NCI-H510A treated with DMSO at 0.1 percent for 48 hours (cell line): ENCODE results near the gene SLC4A11.
"Not testable (repeated sequence)": the region's sequence is repeated elsewhere in the genome, so short reads cannot be mapped to it uniquely, and the experiment has no call there.

Experiments
- DNase-seq: peaks from one replicate; lab custom pipeline; 2025; lab: John Stamatoyannopoulos, UW

SLC4A11 gene

DNA sequence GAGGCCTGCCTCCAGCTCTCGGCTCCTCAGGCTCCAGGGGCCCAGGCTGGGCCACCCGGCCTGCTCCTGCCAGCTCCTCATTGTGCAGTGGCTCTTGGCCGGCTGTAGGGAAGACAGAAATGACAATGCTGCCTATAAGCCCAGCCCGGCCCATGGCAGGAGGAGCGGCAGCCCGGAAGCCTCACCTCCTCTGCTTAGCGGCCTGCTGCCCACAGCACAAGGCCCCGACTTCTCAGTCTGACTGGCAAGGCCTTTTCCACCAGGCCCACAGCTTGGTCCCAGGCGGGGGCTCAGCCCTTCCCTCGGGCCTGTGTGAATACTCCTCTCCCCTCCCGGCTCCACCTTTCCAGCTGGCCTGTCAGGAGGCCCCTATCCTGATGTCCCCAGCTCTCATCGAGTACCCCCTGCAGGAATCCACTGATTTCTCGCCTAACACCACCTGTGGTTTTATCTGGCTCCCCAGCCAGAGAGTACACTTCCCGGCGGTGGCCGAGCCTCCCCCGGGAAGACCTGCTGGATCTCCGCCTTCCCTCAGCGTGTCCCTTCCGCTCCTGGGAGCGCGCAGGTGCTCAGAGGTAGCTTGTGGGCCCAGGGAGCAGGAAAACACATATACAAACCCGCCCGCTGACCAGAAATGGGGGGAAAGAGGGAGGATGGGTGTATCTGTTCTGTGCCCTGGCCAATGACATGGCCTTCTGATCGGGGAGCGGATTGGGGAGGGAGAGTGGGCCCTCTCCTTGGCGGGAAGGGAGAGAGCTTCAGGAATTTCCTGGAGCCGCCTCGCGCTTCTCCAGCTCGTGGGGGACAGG lies 35.5 kb downstream of the SLC4A11 start:
- peak; percentile 79 for DNase-seq

DNA sequence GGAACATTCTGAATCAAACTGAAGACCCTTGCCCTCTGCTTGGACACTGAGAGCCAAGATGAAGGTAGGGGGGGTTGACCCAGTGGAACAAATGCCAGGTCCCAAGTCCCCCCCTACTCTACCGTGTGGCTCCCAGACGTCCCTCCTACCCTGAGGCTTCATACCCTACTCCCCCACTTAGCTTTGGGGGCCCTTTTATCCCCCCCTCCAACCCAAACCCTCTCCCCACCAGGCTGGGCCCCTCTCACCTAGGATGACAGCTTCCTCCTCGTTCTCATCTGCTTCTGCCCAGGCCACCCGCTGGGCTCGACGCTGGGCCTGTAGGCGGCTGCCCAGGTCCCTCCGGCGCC lies 36.0 kb downstream of the SLC4A11 start:
- DNase-seq: no peak

DNA sequence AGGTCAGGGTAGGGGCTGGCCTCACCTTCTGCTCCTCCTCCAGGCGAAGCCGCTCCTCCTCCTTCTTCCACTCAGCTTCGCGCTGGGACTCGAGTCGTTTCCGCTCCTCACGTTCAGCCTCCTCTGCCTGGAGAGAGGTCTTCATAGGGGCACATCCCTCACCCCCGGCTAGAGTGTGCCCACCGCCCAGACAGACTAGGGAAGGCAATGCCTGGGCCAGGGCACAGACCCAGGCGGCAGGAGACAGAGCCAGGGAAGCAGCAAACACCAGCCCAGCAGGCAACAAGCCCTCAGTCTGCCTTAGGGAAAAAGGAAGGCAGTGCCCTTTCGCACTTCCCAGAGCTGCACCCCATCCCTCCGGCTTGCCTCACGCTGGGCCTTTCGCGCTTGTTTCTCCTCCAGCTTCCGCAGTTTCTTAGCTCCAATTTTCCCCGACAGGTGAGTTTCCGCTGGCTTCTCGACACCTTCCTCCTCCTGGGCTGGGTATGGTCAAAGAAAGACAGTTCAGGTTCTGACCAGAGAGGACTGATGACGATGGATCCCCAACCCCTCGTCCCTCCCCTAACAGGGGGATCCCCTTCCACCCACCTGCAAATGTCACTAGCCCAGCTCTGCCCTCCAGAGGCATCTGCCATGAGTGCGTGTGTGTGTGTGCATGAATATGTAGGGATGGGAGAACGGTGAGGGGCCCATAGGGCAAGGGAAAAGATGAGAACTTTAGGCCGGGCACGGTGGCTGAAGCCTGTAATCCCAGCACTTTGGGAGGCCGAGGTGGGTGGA lies 38.8 kb downstream of the SLC4A11 start:
- DNase-seq: no peak

DNA sequence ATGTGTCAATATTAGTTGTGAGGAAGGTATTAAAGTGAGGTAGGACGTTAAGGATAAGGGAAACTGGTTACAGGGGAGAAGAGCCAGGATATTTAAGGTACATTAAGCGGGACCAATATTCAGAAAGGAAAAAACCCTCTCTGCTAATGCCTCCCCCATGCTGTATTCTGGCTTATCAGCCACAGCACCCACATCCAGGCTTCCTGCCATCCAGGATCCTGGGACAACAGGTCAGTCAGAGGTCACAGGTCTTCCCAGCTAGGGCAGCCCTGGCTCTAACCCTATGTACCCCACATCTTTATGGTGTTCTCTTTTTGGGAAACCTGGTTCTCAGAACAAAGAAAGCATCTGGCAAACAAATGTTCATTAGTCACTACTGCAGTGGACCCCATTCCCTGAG lies 39.8 kb downstream of the SLC4A11 start:
- DNase-seq: no peak

DNA sequence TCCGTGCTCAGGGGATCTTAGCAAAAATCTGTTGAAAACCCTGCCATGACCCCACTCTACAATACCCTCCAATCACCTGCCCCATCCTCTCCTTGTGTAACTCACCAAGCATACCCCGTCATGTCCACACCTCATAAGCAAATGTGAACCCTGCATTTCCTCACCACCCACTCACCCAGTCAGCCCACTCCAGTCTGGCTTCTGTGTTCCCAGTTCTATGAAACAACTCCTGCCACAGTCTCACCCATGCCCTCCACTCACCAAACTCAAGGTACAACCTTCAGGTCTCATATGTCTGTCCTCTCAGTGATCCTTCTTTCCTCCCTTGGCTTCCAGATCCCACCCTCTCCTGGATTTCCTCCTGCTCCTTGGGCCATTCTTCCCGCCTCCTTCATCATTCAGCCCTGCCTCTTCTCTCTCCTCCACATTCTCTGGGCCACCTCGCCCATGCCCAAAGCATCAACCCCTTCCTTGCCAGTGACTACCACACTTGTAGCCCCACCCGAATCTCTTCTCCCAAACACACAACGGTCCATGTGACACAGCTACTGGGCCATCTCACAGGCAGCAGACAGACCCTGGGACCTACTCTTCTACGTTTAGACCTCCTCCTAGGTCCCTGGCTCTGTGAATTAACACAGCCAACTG lies 43.3 kb downstream of the SLC4A11 start:
- DNase-seq: no peak

DNA sequence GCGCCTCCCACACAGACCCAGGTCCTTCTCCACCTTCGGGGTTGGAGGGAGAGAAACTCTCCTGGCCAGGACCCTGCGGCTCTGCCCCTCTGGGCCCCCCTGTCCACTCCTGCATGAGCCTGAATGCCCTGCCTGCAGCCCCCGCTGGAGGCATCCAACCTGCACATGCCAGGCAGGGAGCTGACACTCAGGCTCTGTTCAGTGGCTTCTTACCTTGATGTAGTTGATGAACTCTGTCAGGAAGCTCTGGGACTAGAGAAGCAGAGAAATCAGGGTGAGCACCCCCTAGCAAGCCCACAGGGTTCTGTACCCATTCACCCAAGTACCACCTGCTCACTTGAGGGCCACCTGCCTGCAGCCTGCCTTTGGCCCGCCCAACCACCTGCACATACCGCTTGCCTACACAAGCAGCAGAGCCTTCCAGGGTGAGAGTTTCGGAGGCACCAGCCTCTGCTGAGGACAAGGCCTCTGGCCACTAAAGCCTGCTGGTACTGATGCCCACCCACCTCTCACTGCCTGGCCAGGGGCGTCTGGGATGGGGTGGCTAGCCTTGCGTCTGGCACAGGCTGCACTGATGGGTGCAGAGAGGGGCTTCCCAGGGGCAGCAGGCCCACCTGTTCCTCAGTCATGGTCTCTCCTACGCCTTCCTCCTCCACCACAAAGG lies 44.2 kb downstream of the SLC4A11 start:
- peak; percentile 83 for DNase-seq

DNA sequence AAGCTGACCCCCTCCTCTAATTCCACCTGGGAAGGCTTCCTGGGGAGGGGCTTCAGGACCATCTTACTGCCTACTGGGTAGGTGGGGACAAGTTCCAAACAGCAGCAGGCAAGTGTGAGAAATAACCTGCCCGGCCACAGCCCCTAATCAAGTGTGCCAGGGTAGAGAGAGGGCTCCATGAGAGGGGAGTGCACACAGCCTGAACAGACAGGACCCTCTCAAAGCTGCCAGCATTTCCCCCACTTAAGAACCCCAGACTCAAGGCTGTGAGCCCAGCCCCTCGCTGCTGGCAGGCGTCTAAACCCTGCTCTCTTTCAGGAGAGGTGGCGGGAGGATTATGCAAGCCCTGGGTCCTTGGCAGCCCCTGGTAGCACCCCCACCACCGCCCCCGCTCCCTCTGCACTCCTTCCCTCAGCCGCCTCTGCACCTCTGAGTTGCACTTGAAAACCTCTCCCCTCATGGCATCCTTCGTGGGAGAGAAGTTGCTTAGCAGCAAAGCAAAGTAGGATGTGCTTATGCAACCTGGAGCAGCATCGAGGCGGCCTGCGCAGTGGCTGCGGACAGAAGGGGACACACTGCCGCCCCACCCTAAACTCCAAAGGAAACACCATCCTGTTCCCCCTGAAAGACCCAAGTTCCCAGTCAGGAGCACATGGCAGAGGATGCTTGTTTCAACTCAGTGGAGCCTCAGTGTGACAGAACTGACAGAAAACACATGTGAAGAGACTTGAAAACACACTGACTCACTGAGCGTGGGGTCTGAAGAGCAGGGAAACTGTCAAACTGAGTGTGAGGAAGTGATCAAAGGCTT lies 45.0 kb downstream of the SLC4A11 start:
- DNase-seq: no peak

DNA sequence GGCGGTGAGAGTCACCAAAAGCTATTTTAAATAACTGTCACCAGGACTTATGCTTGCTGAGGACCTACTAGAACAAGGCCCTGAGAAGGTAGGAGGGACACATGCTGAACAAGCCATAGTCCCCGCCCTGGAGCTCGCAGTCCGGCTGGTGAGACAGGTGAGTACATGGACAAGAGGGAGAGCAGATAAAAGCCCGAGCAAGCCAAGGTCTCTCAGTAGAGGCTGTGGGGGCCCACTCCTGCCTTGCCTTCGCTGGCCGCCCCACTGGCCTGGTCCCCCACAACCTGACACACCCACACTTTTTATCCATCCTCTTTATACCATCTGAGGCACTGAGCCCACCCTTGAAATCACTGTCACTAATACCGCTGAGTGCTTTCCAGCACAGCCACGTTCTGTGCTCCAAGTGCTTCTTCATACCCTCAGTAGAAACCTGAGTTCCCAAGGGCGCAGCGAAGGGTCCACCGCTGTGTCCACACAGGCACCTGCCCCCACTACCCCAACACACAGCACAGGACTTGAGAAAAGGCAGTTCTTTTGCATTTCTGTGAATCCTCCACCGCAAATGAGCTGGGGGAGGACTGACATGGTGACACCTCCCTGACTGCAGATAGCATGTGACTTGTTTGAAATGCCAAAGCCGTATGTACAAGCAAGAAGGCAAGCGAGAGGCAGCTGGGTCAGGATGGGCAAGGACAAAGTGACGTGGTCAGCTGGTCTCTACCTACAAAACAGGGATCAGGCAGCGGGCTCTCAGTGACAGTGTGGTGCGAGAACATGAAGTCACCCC lies 46.6 kb downstream of the SLC4A11 start:
- no peak for DNase-seq

DNA sequence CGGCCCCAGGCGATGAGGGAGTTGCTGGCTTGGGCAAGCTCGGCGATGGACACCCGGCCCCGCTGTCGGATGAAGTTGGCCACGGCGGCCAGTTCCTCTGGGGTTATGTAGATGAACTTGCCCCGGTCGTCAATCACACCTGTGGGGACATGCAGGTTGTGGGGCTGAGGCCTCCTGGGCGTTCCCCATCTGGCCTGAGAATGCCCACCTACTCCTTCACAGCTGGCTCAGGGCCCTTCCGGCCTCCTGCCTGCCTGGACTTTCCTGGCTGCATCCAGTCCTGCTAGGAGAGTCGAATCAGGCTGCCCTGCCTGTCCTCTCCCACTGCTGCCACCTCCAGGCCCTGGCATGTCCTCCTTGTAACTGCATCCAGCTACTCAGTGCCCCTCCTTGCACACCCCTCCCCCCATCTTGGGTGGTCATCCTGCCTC lies 48.3 kb downstream of the SLC4A11 start:
- no peak for DNase-seq

DNA sequence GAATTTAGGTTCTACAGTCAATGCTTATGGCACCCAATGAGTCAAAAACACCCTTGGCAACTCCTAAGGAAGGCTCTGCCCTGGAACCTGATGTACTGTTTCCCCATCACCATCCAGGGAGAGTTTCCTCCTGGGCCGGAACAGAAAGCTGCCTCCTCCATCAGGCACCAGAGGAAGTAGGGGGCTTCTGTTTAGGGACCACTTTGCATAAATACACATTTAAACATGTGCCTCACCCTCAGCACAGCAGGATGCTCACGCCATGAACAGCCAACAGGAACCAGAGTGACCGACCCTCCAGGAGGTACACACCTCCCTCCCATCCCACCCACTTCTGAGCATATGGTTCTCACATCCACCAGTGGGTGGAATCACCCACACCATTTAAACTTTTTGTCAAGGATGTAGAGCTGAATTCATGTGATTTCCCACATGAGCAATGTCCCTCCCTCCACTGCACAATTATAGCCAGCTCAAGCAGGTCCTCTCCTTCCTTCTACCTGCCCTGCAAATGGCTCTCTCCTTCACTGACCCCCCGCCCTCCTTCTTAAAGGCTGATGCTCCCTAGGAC lies 49.3 kb downstream of the SLC4A11 start:
- DNase-seq: no peak

DNA sequence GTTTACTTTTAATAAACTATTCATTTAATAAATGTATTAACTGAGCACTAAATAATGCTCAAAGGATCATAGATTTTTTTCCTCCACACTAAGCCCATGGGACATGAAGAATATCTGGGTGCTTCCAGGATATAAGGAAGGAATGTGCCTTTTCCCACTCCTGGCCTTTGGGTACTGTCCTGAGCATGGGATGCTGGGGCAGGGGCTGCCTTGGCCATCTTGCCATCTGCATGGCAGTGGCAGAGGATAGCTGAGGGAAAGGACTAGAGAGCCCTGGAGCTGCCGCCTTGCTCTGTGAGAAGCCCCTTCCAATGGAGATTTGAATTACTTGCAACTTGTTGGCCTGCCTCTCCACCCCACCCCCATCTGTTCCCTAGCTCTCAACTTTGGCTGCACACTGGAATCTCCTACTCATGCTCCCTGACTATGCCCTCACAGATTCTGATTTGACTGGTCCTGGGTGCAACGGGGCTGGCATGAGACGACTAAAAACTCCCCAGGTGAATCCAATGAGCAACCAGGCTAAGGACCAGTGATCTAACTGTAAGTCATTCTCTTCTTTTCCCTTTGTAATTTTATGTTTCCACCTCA lies 50.1 kb downstream of the SLC4A11 start:
- no peak for DNase-seq

DNA sequence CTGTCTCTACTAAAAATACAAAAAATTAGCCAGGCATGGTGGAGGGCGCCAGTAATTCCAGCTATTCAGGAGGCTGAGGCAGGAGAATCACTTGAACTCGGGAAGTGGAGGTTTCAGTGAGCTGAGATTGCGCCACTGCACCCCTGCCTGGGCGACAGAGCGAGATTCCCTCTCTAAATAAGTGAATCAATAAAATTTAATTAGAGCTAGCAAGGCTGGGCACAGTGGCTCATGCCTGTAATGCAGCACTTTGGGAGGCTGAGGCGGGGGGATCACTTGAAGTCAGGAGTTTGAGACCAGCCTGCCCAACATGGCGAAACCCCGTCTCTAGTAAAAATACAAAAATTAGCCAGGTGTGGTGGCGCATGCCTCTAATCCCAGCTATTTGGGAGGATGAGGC lies 51.1 kb downstream of the SLC4A11 start:
- DNase-seq: not testable (repeated sequence)

DNA sequence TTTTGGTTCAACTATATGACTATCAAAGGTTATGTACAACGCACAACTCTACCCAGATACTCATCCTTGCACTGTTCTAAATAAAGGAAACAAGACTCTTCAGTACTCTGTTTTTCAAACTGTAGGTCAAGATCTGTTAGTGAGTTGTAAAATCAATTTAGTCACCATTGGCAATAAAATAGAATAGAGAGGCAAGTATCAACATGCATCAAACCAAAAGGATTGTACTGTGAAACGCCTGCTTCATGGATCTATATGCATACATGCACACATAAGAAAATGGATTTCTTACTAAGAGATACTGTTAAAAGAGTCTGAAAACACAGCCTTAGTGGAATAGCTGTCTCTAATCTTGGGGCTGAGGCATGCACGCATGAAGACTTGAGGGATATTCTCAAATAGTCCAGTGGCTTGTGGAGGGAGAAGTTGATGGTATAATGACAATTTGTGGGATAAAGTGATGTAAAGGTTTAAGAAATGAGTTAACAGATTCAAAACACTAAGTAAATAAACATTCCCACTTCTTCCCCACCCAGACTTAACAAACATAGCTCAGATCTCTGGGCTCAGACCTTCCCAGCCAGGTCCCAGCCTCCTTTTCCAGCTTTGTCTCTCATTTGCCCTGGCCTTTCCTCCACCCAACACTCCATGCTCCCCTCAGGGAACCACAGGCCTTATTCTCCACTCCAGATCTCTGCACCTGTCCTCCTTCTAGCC lies 54.9 kb downstream of the SLC4A11 start:
- DNase-seq: no peak

DNA sequence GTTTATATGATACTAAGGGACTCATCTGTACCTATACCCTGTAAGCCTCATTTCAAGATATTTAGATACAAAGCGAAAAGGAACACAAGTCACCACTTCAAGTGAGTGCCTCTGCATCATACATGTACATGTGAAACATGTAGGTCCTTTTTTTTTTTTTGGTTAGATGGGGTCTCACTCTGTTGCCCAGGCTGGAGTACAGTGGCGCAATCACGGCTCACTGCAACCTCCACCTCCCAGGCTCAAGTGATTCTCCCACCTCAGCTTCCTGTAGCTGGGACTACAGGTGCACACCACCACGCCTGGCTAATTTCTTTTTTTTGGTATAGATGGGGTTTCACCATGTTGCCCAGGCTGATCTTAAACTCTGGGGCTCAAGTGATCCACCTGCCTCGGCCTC lies 56.6 kb downstream of the SLC4A11 start:
- DNase-seq: not testable (repeated sequence)

DNA sequence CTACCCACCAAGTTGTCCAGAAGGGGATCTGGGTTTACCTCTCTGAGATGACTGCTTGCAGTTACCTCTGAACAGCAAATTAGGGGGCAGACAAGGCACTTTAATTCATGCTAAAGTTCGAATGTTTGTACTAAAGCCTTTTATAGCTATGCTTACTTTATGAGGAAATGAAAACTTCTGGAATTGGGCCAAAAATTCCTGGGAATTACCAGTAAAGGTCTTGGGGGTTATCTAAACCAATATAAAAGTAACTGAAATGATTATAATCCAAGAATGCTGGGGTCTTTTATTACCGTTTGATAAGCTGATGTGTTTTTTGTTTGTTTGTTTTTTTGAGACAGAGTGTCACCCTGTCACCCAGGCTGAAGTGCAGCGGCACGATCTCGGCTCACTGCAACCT lies 57.7 kb downstream of the SLC4A11 start:
- DNase-seq: no peak

DNA sequence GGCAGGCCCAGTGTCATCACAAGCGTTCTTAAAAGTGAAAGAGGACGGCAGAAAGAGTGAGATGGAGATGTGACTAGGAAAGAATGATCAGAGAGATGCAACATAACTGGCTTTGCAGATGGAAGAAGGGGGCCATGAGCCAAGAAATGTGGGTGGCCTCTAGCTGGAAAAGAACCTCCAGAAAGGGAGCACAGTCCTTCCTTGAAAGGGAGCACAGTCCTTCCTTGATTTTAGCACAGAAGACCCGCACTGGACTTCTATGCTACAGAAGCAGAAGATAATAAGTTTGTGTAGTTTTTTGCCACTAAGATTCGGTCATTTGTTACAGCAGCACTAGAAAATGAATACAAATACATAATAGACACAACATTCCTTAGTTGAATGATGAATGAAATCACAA lies 58.7 kb downstream of the SLC4A11 start:
- no peak for DNase-seq

DNA sequence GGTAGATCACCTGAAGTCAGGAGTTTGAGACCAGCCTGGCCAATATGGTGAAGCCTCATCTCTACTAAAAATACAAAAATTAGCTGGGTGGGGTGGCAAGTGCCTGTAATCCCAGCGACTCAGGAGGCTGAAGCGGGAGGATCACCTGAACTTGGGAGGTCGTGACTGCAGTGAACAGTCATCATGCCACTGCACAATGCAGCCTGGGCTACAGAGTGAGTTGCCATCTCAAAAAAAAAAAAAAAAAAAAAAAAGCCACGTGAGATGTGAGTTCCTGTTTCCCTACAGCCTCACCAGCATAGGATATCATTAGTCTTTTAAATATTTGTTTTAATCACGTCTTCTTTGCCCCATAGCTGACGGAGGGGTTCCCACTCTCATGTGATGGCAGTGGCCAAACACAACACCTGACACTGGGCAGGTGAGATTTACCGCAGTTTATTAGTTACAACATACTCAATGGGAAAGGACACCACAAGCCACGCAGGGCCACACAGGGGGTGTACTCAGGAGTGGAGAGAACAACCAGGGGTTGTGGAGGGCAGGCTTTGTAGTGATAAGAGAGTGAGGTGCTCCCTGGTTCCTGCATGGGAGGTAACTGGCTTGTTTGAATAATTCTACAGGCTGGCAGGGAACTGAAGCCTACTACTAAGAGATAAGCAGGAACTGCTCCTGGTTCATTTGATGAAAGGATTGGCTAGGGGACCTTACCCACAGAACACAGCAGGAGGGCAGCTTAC lies 61.1 kb downstream of the SLC4A11 start:
- no peak for DNase-seq
